HEK293 (cell line): ENCODE results near the gene C2orf76.

Source experiments
- GLI2 ChIP-seq: fragments of 450-650 bp; formaldehyde crosslinking; IDR thresholded peaks from 2 replicates; pipeline ENCODE4; 2017; ENCODE audit warnings: missing biosample characterization, missing genetic modification characterization, low read depth, borderline replicate concordance
- PATZ1 ChIP-seq: fragments of 450-650 bp; formaldehyde crosslinking; IDR thresholded peaks from 2 replicates; pipeline ENCODE4 v1.5.1; 2016; ENCODE audit warnings: missing biosample characterization, missing genetic modification characterization
- SETDB1 ChIP-seq: IDR thresholded peaks from one replicate; pipeline ENCODE4 v1.6.1; 2017; ENCODE audit warnings: mild to moderate bottlenecking, low read length, moderate library complexity, mixed read lengths; ENCODE audit not compliant: insufficient read length
- YY1 ChIP-seq: fragments of 450-650 bp; formaldehyde crosslinking; IDR thresholded peaks from 2 replicates; pipeline ENCODE4 v1.5.1; 2018; ENCODE audit warnings: missing biosample characterization, missing genetic modification characterization
- ZNF112 ChIP-seq: fragments of 450-650 bp; formaldehyde crosslinking; IDR thresholded peaks from 2 replicates; pipeline ENCODE4 v1.5.0; 2017; ENCODE audit warnings: missing biosample characterization, missing genetic modification characterization
- ZNF132 ChIP-seq: fragments of 450-650 bp; formaldehyde crosslinking; IDR thresholded peaks from 2 replicates; pipeline ENCODE4 v1.5.1; 2017; ENCODE audit warnings: missing biosample characterization, missing genetic modification characterization, borderline replicate concordance
- ZNF155 ChIP-seq: fragments of 450-650 bp; formaldehyde crosslinking; IDR thresholded peaks from 2 replicates; pipeline ENCODE4 v1.5.1; 2016; ENCODE audit warnings: missing biosample characterization, missing genetic modification characterization
- ZNF266 ChIP-seq: fragments of 450-650 bp; formaldehyde crosslinking; IDR thresholded peaks from 2 replicates; pipeline ENCODE4 v1.5.1; 2016; ENCODE audit warnings: missing biosample characterization, missing genetic modification characterization, low read depth
- ZNF555 ChIP-seq: fragments of 450-650 bp; formaldehyde crosslinking; conservative IDR thresholded peaks from 2 replicates; pipeline ENCODE4 v1.5.1; 2017; ENCODE audit warnings: missing biosample characterization, mild to moderate bottlenecking, missing genetic modification characterization, inconsistent platforms
- TF ChIP-seq, protein P1 (sequence below): fragments of 450-650 bp; formaldehyde crosslinking; IDR thresholded peaks from 2 replicates; pipeline ENCODE4 v1.5.1; 2016; ENCODE audit warnings: missing biosample characterization, missing genetic modification characterization
- TF ChIP-seq, protein P2 (sequence below): fragments of 450-650 bp; formaldehyde crosslinking; IDR thresholded peaks from 2 replicates; pipeline ENCODE4 v1.5.1; 2016; ENCODE audit warnings: missing biosample characterization, missing genetic modification characterization, borderline replicate concordance
- TF ChIP-seq, protein P3 (sequence below): sonication (generic); formaldehyde crosslinking; IDR thresholded peaks from 2 replicates; pipeline ENCODE4 v1.8.1; 2022; ENCODE audit warnings: mild to moderate bottlenecking, moderate library complexity, missing genetic modification reagents
- TF ChIP-seq, protein P4 (sequence below): fragments of 450-650 bp; formaldehyde crosslinking; IDR thresholded peaks from 2 replicates; pipeline ENCODE4 v1.5.0; 2017; ENCODE audit warnings: missing biosample characterization, missing genetic modification characterization, borderline replicate concordance
- TF ChIP-seq, protein P5 (sequence below): fragments of 450-650 bp; formaldehyde crosslinking; optimal IDR thresholded peaks from 2 replicates; pipeline ENCODE3; 2016; ENCODE audit warnings: missing biosample characterization, mild to moderate bottlenecking, missing genetic modification characterization

- TF ChIP-seq, protein P1, sequence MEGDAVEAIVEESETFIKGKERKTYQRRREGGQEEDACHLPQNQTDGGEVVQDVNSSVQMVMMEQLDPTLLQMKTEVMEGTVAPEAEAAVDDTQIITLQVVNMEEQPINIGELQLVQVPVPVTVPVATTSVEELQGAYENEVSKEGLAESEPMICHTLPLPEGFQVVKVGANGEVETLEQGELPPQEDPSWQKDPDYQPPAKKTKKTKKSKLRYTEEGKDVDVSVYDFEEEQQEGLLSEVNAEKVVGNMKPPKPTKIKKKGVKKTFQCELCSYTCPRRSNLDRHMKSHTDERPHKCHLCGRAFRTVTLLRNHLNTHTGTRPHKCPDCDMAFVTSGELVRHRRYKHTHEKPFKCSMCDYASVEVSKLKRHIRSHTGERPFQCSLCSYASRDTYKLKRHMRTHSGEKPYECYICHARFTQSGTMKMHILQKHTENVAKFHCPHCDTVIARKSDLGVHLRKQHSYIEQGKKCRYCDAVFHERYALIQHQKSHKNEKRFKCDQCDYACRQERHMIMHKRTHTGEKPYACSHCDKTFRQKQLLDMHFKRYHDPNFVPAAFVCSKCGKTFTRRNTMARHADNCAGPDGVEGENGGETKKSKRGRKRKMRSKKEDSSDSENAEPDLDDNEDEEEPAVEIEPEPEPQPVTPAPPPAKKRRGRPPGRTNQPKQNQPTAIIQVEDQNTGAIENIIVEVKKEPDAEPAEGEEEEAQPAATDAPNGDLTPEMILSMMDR (tag by site-specific recombination) = no peak
- TF ChIP-seq ZNF555 (tag by site-specific recombination) (no peak), SETDB1 (no peak), YY1 (tag by site-specific recombination) (no peak), GLI2 (tag by site-specific recombination) (no peak), ZNF155 (tag by site-specific recombination) (no peak), ZNF112 (tag by site-specific recombination) (no peak), ZNF266 (tag by site-specific recombination) (no peak), PATZ1 (tag by site-specific recombination) (no peak), ZNF132 (no peak)
- TF ChIP-seq, protein P2, sequence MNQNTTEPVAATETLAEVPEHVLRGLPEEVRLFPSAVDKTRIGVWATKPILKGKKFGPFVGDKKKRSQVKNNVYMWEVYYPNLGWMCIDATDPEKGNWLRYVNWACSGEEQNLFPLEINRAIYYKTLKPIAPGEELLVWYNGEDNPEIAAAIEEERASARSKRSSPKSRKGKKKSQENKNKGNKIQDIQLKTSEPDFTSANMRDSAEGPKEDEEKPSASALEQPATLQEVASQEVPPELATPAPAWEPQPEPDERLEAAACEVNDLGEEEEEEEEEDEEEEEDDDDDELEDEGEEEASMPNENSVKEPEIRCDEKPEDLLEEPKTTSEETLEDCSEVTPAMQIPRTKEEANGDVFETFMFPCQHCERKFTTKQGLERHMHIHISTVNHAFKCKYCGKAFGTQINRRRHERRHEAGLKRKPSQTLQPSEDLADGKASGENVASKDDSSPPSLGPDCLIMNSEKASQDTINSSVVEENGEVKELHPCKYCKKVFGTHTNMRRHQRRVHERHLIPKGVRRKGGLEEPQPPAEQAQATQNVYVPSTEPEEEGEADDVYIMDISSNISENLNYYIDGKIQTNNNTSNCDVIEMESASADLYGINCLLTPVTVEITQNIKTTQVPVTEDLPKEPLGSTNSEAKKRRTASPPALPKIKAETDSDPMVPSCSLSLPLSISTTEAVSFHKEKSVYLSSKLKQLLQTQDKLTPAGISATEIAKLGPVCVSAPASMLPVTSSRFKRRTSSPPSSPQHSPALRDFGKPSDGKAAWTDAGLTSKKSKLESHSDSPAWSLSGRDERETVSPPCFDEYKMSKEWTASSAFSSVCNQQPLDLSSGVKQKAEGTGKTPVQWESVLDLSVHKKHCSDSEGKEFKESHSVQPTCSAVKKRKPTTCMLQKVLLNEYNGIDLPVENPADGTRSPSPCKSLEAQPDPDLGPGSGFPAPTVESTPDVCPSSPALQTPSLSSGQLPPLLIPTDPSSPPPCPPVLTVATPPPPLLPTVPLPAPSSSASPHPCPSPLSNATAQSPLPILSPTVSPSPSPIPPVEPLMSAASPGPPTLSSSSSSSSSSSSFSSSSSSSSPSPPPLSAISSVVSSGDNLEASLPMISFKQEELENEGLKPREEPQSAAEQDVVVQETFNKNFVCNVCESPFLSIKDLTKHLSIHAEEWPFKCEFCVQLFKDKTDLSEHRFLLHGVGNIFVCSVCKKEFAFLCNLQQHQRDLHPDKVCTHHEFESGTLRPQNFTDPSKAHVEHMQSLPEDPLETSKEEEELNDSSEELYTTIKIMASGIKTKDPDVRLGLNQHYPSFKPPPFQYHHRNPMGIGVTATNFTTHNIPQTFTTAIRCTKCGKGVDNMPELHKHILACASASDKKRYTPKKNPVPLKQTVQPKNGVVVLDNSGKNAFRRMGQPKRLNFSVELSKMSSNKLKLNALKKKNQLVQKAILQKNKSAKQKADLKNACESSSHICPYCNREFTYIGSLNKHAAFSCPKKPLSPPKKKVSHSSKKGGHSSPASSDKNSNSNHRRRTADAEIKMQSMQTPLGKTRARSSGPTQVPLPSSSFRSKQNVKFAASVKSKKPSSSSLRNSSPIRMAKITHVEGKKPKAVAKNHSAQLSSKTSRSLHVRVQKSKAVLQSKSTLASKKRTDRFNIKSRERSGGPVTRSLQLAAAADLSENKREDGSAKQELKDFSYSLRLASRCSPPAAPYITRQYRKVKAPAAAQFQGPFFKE = no peak
- TF ChIP-seq, protein P3, sequence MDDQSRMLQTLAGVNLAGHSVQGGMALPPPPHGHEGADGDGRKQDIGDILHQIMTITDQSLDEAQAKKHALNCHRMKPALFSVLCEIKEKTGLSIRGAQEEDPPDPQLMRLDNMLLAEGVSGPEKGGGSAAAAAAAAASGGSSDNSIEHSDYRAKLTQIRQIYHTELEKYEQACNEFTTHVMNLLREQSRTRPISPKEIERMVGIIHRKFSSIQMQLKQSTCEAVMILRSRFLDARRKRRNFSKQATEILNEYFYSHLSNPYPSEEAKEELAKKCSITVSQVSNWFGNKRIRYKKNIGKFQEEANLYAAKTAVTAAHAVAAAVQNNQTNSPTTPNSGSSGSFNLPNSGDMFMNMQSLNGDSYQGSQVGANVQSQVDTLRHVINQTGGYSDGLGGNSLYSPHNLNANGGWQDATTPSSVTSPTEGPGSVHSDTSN (CRISPR knock-in tag) = no peak
- TF ChIP-seq, protein P4, sequence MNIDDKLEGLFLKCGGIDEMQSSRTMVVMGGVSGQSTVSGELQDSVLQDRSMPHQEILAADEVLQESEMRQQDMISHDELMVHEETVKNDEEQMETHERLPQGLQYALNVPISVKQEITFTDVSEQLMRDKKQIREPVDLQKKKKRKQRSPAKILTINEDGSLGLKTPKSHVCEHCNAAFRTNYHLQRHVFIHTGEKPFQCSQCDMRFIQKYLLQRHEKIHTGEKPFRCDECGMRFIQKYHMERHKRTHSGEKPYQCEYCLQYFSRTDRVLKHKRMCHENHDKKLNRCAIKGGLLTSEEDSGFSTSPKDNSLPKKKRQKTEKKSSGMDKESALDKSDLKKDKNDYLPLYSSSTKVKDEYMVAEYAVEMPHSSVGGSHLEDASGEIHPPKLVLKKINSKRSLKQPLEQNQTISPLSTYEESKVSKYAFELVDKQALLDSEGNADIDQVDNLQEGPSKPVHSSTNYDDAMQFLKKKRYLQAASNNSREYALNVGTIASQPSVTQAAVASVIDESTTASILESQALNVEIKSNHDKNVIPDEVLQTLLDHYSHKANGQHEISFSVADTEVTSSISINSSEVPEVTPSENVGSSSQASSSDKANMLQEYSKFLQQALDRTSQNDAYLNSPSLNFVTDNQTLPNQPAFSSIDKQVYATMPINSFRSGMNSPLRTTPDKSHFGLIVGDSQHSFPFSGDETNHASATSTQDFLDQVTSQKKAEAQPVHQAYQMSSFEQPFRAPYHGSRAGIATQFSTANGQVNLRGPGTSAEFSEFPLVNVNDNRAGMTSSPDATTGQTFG (tag by site-specific recombination) = no peak
- TF ChIP-seq, protein P5, sequence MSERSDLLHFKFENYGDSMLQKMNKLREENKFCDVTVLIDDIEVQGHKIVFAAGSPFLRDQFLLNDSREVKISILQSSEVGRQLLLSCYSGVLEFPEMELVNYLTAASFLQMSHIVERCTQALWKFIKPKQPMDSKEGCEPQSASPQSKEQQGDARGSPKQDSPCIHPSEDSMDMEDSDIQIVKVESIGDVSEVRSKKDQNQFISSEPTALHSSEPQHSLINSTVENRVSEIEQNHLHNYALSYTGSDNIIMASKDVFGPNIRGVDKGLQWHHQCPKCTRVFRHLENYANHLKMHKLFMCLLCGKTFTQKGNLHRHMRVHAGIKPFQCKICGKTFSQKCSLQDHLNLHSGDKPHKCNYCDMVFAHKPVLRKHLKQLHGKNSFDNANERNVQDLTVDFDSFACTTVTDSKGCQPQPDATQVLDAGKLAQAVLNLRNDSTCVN = no peak
Measured at GRCh38 chr2:119393971-119394748, 27.5 kb upstream of the C2orf76 start.
